Parathyroid adenoma (tissue), 2 donors: ENCODE measurements around the gene EPHB2.

Source experiments
- H2AFZ ChIP-seq: fragments of 300-600 bp; sonication (generic); one replicate; pipeline ENCODE4 v1.7.0; 2017; ENCODE audit warnings: antibody characterized with exemption, mild to moderate bottlenecking
- H3K27ac ChIP-seq: fragments of 300-600 bp; sonication (generic); one replicate; pipeline ENCODE4 v1.7.0; 2017
- H3K27me3 ChIP-seq: fragments of 300-600 bp; sonication (generic); one replicate; pipeline ENCODE4 v1.7.0; 2017; ENCODE audit warnings: low read length; ENCODE audit not compliant: control insufficient read depth, insufficient read depth
- H3K36me3 ChIP-seq: fragments of 300-600 bp; sonication (generic); one replicate; pipeline ENCODE4 v1.7.0; 2017; ENCODE audit warnings: low read length; ENCODE audit not compliant: control insufficient read depth, insufficient read depth
- H3K4me1 ChIP-seq: fragments of 300-600 bp; sonication (generic); one replicate; pipeline ENCODE4 v1.7.0; 2017; ENCODE audit warnings: control low read depth
- H3K4me2 ChIP-seq: fragments of 300-600 bp; sonication (generic); one replicate; pipeline ENCODE4 v1.7.0; 2017; ENCODE audit warnings: low read length
- H3K4me3 ChIP-seq: fragments of 300-600 bp; sonication (generic); one replicate; pipeline ENCODE4 v1.7.0; 2017; ENCODE audit warnings: low read depth, low read length
- H3K79me2 ChIP-seq: fragments of 300-600 bp; sonication (generic); one replicate; pipeline ENCODE4 v1.7.0; 2017; ENCODE audit warnings: control low read depth
- H3K9ac ChIP-seq: fragments of 300-600 bp; sonication (generic); one replicate; pipeline ENCODE4 v1.7.0; 2017; ENCODE audit warnings: mild to moderate bottlenecking
- H3K9me3 ChIP-seq: fragments of 300-600 bp; sonication (generic); one replicate; pipeline ENCODE4 v1.7.0; 2017; ENCODE audit warnings: low read length; ENCODE audit not compliant: control insufficient read depth
- CTCF ChIP-seq: fragments of 300-600 bp; sonication (generic); IDR thresholded peaks from one replicate; pipeline ENCODE4 v1.7.0; 2017; ENCODE audit warnings: antibody characterized with exemption, mild to moderate bottlenecking
- donor health status: primary hyperparathyroidism.

EPHB2 gene

DNA sequence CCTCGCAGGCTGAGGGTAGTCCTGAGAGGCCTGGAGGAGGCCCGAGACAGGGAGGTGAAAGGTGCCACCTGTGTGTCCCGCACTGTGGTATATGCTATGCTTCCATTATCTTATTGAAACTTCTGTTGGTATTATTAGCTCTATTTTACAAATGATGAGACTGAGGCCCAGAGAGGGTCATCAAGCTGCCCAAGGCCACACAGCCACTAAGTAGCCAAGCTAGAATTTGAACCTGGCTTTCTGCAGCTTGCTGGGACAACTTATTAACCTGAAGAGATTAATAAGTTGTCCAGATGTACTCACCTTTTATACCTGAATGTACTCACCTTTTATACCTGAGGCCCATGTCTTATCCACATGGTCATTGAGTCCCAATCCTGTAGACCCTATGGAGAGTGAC lies 83.0 kb downstream of the EPHB2 start:
- Histone ChIP-seq H3K27me3 (no peaks in the 10 kb centered on the region), H3K4me3 (no peak overlapping the region), H3K4me2 (no peak overlapping the region), H3K79me2 (no peaks in the 10 kb centered on the region), H3K27ac (no peak overlapping the region), H3K9me3 (no peaks in the 10 kb centered on the region), H3K9ac (no peak overlapping the region), H2AFZ (no peak overlapping the region), H3K36me3 (no peaks in the 10 kb centered on the region), H3K4me1 (peaks cover 11% of the 10 kb centered on the region)
- TF ChIP-seq CTCF, result no peak

GRCh38 chr1:22794647-22795365 lies 84.2 kb downstream of the EPHB2 start:
- Histone ChIP-seq H3K79me2 (no peaks in the 10 kb centered on the region), H3K9me3 (no peaks in the 10 kb centered on the region), H3K9ac (no peak overlapping the region), H2AFZ (no peak overlapping the region), H3K4me2 (no peak overlapping the region), H3K4me1 (peaks cover 6% of the 10 kb centered on the region), H3K36me3 (no peaks in the 10 kb centered on the region), H3K27me3 (no peaks in the 10 kb centered on the region), H3K27ac (no peak overlapping the region), H3K4me3 (no peak overlapping the region)
- TF ChIP-seq CTCF, result no peak

DNA sequence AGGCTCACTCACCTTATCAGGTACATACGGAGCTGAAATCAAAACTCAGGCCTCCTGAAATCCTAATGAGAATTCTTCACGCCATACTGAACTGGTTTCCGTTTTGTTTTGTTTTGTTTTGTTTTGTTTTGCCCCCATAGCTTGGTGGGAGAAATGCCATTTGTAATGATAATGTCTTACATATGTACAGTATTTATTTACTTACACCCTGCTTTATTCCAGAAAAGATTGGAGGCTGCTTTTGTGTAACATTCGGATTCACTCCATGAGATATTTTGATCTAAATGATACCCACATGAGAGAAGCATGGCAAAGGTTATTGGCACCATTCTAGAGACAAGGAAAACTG lies 84.7 kb downstream of the EPHB2 start:
- Histone ChIP-seq H3K9ac (no peak overlapping the region), H3K4me3 (no peak overlapping the region), H3K27me3 (no peaks in the 10 kb centered on the region), H3K27ac (no peak overlapping the region), H3K4me2 (no peak overlapping the region), H3K36me3 (no peaks in the 10 kb centered on the region), H3K4me1 (peaks cover 1% of the 10 kb centered on the region), H3K79me2 (no peaks in the 10 kb centered on the region), H2AFZ (no peak overlapping the region), H3K9me3 (no peaks in the 10 kb centered on the region)
- no peak for TF ChIP-seq CTCF

GRCh38 chr1:22796642-22797041 lies 86.0 kb downstream of the EPHB2 start:
- no peak for TF ChIP-seq CTCF
- no peak overlapping the region for H3K9ac ChIP-seq
- H3K36me3 ChIP-seq, result no peaks in the 10 kb centered on the region
- no peak overlapping the region for H2AFZ ChIP-seq
- no peak overlapping the region for H3K4me2 ChIP-seq
- H3K27ac ChIP-seq, result no peak overlapping the region
- H3K79me2 ChIP-seq, result no peaks in the 10 kb centered on the region
- H3K27me3 ChIP-seq, result no peaks in the 10 kb centered on the region
- no peaks in the 10 kb centered on the region for H3K4me1 ChIP-seq
- no peaks in the 10 kb centered on the region for H3K9me3 ChIP-seq
- no peak overlapping the region for H3K4me3 ChIP-seq

DNA sequence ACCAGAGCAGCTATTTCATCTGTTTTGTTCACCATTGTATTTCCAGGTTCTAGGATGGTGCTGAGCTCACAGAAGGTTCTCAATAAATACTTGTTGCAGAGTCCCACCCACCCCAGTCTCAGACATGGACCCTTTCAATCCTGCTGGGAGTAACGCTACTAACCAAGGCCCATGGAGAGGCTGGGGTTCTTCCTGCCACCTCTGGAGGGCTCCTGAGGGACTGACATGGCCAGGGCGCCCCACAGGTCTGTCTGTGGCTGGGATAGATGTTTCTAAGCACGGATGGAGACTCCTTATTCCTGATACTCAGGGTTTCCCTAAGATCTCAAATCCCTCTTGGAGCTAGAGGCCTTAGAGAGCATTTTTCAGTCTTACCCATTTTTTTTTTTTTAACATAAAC lies 87.4 kb downstream of the EPHB2 start:
- TF ChIP-seq CTCF, result no peak

More for the DNA sequence above, 87.4 kb downstream of the EPHB2 start:
- Histone ChIP-seq H3K9me3 (no peaks in the 10 kb centered on the region), H3K27me3 (no peaks in the 10 kb centered on the region), H2AFZ (no peak overlapping the region), H3K4me1 (no peaks in the 10 kb centered on the region), H3K4me2 (no peak overlapping the region), H3K27ac (no peak overlapping the region), H3K36me3 (no peaks in the 10 kb centered on the region), H3K9ac (no peak overlapping the region), H3K4me3 (no peak overlapping the region), H3K79me2 (no peaks in the 10 kb centered on the region)
